Measurements from ENCODE around the gene OR2T1. TPM values are rescaled to one million over a fixed set of nuclear protein-coding genes. Genes with fewer than 3 reads are reported as not detected.
"Not testable (repeated sequence)": the region's sequence is repeated elsewhere in the genome, so short reads cannot be mapped to it uniquely, and the experiment has no call there.

OR2T1 gene, protein sequence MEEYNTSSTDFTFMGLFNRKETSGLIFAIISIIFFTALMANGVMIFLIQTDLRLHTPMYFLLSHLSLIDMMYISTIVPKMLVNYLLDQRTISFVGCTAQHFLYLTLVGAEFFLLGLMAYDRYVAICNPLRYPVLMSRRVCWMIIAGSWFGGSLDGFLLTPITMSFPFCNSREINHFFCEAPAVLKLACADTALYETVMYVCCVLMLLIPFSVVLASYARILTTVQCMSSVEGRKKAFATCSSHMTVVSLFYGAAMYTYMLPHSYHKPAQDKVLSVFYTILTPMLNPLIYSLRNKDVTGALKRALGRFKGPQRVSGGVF
- polyA plus RNA-seq (ENCODE audit: insufficient read length): not detected

DNA sequence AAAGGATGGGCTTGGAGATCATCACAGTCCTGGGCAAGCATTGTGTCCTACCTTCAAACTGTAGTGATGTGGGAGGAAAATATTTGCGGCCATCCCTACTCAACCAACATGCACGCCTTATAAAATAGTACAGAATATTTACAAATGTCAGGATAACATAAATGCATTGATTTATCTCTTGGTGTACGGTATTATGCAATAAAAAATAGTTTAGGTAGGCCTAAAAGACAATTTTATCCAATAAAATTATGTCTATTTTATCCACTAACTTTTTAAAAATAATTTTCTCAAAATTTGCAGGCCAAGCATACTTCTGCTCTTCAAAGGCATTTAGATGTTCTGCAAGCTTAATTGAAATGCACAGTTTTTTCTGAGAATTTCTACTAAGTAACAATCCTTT is at the start of gene OR2T1:
Gene OR2T1, plus strand, starts transcription at position 301 of the 400 bp plus-strand sequence. CDS start 3,100 bp downstream, outside the sequence.
- DNase-seq (ENCODE audit: low read depth): no peak

DNA sequence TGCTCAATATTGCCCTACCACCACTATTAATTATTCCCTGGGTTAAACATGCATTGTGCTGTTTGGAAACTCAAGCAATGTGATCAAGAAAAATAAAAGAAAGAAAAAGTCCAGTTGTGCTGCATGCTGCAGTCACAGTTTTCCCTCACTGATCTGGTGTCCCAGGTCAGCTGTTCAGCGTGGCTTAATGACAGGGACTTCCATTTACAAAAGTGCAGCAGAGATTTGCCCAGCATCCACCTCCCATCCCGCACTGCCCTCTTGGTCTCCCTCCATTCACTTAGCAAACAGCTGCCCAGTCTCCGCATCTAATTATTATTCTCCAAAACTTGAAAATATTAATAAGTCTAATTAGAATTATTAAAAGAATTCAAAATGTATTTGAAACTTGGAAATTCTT is 43.4 kb upstream of the OR2T1 start:
- no peak for DNase-seq (ENCODE audit: low read depth)

DNA sequence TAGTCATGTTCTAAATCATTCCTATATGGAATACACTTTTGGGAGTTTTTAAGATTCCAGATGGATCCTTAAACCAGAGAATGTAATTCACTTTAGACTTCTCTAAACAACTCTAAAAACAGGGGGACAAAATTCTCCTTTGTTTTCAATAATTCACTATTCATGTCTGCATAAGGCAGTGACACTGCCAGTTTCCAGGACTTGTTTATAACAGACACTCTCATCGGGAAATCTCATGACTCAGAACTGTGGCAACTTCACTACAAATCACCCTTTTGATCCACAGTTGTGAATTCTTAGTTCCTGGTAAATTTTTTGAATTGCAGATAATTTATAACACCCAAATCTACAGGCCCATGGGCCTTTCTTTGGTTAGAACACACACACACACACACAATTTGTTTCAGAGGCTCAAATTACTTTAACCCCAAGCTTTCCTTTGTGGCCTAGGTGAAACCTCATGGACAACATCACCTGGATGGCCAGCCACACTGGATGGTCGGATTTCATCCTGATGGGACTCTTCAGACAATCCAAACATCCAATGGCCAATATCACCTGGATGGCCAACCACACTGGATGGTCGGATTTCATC is 41.6 kb upstream of the OR2T1 start, which contains the start of gene OR2T4:
Gene OR2T4, plus strand, starts transcription at position 545 of the 595 bp plus-strand sequence. Its CDS starts 0 bp downstream, at position 545.
- no peak for DNase-seq (ENCODE audit: low read depth)

DNA sequence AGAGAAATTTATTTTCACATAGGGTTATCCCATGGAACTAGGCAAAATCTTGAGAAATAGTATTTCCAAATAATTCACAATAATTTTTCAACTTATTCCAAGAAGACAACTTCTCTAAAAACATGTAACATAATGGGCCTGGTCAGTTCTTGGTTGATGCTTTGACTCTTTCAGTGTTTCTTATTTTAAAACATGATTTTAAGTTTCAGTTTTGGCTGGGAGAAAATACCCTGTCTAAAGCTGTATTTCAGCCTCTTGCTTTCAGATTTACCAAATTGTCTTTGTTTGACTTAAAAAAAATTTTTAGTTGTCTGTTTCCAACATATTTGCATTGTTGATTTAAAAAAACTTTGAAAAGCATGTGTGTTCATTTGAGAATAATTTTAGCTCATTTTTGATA is 36.2 kb upstream of the OR2T1 start:
- DNase-seq (ENCODE audit: low read depth): no peak

DNA sequence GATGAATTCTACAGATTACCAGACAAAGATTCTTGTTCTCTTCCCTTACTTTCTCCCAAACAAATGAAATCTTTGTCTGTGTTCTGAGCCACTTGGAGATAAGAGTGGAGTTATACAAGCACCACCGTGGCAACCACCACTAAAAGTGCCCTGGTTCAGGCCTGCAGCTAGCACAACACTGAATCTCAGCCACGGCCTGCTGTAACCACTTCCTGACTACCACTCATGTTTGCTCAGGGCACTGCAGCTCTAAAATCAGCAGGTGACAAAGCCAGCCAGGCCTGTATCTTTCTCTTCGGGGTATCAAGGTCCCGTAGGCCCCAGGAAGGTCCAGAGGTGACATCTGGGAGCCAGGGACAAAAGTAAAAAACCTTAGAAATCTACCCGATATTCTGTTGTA is 30.5 kb upstream of the OR2T1 start:
- DNase-seq (ENCODE audit: low read depth): no peak

DNA sequence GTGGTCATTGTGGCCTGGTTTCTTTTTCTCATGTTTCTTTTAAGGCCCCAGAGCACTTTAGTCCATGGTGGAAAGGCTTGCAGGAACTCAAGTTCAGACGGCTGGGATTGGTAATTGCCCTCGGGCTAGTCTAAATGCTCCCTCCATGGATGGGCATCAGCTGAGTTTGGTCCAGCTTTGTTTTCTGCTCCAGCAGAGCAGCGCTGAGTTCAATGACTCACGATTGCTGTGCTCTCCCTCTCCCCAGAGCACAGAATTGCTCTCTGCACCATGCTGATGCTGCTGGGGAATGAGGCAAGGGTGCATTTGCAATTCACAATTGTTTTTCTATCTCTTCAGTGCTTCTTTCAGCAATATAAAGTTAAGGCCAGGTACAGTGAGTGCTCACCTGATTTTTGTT is 29.1 kb upstream of the OR2T1 start:
- no peak for DNase-seq (ENCODE audit: low read depth)

DNA sequence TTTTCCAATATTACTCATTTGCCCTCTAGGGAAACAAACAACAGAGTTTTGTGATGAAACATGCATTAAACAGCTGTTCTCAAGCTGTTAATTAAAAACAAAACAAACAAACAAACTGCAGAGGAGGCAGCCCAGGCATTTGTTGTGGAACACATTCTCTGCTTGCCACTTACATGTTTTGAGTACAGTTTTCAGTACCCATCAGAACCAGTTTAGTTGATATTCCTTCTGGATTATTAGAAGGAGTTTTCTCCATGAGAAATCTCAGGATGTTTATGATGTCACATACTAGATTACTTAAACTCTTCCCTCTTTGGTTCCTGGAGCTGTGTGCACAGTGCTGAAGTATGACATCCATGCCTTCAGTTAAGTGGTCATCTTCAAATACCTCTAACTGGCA is 27.4 kb upstream of the OR2T1 start, which contains the start of gene OR2T6:
Gene OR2T6, plus strand, starts transcription at position 301 of the 400 bp plus-strand sequence. CDS start 11,863 bp downstream, outside the sequence.
- no peak for DNase-seq (ENCODE audit: low read depth)

DNA sequence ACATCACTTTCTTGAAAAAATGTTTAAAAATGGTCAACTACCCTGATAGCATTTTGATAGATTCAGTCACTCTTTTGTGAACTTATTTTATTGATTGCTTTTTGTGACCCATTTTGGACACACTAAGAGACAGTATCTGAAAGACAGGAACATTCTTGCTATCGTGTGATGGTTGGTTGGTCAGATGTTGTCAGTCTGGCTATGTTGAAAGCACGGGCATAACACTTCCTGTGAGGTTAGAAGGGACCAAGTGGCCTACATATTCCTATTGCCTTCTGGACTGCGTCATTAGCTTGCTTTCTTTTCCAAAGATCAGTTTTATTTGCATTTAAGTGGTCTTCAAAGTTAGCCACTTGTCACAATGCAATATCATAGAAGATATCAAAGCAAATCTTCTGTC is 25.9 kb upstream of the OR2T1 start:
- DNase-seq (ENCODE audit: low read depth): no peak

DNA sequence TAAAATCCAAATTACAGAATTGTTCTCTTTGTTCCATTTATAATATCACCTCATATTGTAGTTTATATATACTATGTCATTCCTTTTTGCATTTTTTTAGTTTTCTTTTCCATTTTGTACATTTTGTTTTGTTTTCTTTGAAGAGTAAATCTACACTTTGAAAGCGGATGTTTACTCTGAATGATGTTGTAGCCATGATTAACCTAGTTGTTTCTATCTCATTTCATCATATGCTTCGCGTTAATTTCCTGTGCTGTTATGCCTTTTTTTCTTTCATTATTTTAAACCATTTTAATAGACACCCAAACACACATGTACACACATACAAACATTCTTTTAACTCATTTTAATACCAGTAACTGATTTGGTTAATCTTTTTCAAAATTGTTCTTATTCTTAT is 22.0 kb upstream of the OR2T1 start:
- DNase-seq (ENCODE audit: low read depth): no peak

DNA sequence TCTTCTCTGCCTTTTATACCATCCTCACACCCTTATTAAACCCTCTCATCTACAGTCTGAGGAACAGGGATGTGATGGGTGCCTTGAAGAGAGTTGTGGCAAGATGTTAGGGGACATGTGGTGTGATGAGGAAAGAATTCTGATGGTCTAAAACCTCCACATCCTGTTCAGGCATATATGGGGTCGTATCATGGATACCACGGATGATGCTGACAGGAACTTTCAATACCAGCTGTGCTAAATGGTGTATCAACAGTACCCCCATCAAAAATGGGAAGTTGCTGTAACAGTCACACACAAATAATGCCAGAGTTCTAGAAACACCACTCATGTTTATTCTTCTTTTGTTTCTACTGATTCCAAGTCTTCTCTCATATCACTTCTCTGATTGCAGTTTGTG is 14.4 kb upstream of the OR2T1 start:
- no peak for DNase-seq (ENCODE audit: low read depth)

DNA sequence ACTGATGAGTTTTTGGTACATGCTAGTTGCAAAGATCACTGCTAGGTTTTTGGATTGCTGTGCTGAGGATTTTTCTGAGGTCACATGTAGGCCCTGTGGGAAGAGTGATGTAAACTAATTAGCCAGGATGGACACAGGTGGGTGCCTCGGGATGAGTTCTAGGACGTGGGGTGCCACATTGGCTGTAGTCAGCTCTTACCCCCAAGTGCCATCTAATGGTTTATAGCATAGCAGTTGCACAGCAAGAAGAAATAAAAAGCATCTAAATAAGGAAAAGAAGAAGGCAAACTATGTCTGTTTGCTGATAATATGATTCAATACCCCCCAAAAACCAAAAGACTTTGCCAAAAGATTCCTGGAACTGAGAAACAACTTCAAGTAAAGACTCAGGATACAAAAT is 9.8 kb upstream of the OR2T1 start:
- DNase-seq (ENCODE audit: low read depth): no peak

DNA sequence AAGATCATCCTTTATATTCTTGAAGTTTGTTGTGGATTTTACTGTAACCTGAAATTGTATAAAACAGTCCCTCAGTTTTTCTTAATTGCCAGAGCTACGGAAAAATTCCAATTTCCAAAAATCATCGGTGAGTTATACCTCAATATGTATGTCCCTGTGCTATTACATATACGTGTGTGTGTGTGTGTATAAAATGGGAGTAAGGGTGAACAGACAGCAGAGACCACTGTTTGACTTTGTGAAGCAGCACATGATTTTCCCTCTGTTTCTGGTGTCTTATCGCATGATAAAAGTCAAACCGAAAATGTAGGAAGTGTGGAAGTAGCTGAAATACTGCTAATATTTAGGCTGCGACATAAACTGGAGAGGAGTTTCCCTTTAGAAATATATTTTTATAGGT is 1.2 kb downstream of the OR2T1 start:
- DNase-seq (ENCODE audit: low read depth): no peak

DNA sequence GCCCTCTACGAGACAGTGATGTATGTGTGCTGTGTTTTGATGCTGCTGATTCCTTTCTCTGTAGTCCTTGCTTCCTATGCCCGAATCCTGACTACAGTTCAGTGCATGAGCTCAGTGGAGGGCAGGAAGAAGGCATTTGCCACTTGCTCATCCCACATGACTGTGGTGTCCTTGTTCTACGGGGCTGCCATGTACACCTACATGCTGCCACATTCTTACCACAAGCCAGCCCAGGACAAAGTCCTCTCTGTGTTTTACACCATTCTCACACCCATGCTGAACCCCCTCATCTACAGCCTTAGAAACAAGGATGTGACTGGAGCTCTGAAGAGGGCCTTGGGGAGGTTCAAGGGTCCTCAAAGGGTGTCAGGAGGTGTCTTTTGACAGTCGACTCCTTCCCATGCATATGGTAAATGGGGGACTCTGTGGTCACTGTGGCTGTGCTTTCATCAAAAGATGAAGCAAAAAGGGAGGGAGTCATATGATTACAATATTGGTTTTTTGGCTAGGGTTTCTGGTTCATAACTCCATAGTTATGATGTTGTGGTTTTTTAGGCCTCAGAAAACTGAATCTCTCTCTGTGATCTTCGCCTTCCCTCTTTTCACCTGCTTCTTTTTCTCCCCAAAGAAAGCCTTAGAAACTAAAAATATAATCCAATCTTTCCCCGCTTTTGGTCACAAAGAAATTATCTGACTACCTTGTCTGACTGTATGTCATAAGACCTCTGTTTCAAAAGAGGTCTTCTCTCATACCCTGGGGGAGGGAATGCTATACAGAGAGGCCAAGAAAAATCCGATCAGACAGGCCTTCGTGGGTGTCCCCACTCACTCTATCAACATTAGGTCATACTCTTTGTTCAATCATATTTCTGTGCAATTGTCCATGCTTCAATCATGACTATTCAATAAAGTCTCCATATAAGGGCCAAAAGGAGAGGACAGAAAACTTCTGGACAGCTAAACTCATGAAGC is 4.2 kb downstream of the OR2T1 start:
- DNase-seq (ENCODE audit: low read depth): no peak

DNA sequence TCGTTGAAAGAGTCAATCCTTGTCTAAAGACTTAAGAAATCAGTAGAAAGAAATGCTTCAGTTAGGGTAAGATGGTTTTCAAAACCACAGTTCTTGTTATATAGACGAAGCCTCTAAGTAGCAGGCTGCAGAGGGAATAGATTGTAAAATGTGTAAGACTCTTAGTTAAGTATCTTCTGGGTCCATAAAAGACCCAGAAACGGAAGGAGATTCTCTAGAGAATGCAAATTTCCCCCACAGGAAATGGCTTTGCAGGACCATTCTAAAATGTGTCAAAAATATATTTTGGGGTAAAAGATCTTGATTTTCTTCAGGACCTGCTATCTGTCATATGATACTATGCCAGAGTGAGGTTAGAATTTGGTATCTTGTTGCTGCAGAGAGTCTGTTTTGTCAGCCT is 13.4 kb downstream of the OR2T1 start:
- no peak for DNase-seq (ENCODE audit: low read depth)

DNA sequence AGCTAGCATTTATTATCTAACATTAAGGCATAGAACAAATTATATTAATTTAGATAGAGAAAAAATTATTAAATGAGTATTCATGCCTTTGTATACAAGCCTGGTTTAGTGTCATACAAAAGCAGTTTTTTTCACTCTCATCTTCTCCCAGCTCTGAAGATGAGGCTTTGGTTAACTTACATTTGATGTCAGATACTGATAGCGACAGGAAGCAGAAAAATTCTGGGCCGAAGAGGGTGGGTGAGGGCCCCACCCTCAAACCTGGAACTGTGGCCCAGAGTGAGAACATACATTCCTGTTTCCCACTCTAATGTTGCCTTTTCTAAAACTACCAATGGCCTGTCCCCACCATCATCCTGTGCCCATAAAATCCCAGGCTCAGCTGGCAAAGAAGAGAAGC is 15.0 kb downstream of the OR2T1 start:
- DNase-seq (ENCODE audit: low read depth): no peak

DNA sequence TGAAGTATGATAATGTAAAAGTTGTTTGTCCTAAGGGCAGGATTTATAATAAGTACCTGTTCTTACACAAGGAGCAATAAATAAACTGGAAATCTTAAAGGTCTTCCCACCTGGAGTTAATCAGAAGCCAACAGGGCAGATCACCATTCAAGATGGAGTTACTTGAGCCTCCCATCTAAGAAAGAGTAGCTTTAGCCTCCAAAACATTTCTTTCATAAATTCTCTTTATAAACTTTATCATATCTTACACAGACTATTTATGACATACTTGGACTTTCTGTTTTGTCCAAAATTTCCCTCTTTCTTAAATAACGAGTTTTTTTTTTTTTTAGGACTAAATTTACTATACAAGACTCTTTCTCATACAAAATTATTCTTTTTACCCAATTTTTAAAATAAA is 18.5 kb downstream of the OR2T1 start:
- DNase-seq (ENCODE audit: low read depth): no peak

DNA sequence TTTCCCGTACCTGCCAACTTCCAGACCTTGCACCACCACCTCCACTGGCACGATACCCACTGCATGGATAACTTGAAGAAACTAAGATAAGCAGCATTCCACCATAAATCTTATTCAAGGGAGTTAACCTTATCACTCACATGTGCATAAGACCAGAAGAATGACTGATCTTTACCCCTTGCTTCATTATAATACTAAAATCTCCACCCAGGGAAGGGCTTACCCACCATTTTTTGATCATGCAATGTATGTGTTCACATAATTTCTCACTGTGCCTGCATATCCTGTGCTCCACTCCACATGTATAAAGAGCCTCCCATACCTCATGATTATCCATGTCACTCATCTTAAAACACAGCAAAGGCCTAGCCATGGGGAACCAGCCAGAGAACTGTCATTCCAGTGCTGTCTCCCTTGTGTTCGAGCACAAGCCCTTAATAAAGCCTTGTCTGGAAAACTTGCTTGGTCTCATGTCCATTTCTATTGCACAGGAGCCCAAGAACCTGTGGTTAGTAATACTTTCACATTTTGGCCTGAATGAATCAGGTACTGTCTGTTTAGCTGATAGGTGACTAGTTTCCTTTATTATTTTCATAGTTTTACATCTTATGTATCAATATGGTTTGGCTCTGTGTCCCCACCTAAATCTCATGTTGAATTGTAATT is 24.8 kb downstream of the OR2T1 start:
- DNase-seq (ENCODE audit: low read depth): not testable (repeated sequence)

DNA sequence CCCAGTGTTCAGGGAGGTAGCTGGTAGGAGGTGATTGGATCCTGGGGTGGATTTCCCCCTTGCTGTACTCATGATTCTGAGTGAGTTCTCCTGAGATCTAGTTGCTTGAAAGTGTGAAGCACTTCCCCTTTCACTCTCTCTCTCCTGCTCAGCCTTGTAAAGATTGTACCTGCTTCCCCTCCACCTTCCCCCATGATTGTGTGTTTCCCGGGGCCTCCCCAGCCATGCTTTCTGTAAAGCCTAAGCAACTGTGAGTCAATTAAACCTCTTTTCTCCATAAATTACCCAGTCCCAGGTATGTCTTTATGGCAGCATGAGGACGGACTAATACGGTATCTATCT is 25.3 kb downstream of the OR2T1 start:
- not testable (repeated sequence) for DNase-seq (ENCODE audit: low read depth)

DNA sequence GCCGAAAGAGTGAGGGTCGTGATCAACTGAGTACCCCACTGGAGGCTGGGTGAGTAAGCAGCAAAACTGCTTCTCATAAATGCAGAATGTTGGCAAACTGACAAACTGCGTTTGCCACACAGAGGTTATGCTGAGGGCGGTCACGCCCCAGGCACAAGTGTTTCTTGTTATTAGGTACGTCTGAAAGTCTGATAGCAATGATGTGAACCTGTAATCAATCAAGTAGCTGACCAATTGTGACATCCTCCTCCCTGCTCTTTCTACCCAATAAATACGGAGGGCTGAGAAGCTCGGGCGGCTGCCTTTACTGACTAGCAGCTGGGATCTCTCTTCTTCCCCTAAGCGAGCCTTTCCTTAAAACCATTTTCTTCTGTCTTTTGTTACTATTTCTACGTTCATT is 28.8 kb downstream of the OR2T1 start:
- not testable (repeated sequence) for DNase-seq (ENCODE audit: low read depth)

DNA sequence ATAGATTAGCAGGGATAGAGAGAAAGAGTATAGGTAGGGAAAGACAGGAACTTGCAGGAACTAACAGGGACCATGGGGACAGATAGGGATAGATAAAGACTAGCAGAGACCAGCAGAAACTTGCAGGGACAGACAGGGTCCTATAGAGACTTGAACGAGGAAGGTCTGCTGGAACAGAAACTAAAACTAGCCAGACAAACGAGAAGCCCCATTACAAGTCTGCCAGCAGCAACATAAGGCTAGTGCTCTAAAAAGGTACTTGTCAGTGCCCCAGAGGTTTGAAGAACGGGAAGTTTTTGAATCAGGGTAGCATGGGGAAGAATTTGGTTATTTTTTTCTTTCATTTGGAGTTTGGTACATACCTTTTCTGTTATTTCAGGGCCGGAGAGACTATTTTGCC is 29.4 kb downstream of the OR2T1 start:
- not testable (repeated sequence) for DNase-seq (ENCODE audit: low read depth)

DNA sequence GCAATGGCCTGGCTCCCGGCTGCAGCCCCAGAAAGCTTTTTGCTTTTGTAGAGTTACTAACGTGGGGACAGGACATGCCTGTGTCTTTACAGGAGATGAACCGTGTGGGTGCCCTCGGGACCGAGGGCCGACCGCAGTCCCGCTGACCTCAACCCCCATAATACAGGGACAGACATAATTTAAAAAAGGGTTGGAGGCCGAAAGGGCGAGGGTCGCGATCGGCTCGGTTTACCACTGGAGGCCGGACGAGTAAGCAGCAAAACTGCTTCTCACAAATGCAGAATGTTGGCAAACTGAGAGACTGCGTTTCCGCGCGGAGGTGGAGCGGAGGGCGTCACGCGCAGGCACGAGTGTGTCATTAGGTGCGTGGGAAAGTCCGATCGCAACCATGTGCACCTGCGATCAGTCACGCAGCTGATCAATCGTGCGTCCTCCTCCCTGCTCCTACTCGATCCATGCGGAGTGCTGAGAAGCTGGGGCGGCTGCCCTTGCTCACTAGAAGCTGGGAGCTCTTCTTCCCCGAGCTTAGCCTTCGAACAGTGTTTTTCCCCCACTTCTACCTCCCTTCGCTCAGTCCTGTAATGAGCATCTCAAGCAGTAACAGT is 31.1 kb downstream of the OR2T1 start:
- DNase-seq (ENCODE audit: low read depth): not testable (repeated sequence)

Data from forelimb muscle (tissue), 1 donor.